Adrenal gland (tissue), 5 donors: ENCODE results near the gene TMEM132C.

Experiments used
- POLR2A ChIP-seq, 2 donors: fragments of 450-650 bp; IDR thresholded peaks; one replicate each; pipeline ENCODE4 v1.6.1; 2017; ENCODE audit warnings: antibody characterized with exemption in 2 of 2, mild to moderate bottlenecking in 2 of 2, moderate library complexity in 1 of 2
- TF ChIP-seq, protein P1 (sequence below), 6 experiments: fragments of 450-650 bp in 4 of 6; fragments of 200-600 bp in 2 of 6; sonication (generic) in 1 of 6; IDR thresholded peaks; 1 replicate in 5 of 6; 2 replicates in 1 of 6; pipeline versions ENCODE4 v1.5.1 to v1.8.0; 2016 to 2021; ENCODE audit warnings: antibody characterized with exemption in 6 of 6, mild to moderate bottlenecking in 2 of 6, moderate library complexity in 1 of 6
- donor health status: DM: no; HTN: no; CAD: no.

- TF ChIP-seq, protein P1, sequence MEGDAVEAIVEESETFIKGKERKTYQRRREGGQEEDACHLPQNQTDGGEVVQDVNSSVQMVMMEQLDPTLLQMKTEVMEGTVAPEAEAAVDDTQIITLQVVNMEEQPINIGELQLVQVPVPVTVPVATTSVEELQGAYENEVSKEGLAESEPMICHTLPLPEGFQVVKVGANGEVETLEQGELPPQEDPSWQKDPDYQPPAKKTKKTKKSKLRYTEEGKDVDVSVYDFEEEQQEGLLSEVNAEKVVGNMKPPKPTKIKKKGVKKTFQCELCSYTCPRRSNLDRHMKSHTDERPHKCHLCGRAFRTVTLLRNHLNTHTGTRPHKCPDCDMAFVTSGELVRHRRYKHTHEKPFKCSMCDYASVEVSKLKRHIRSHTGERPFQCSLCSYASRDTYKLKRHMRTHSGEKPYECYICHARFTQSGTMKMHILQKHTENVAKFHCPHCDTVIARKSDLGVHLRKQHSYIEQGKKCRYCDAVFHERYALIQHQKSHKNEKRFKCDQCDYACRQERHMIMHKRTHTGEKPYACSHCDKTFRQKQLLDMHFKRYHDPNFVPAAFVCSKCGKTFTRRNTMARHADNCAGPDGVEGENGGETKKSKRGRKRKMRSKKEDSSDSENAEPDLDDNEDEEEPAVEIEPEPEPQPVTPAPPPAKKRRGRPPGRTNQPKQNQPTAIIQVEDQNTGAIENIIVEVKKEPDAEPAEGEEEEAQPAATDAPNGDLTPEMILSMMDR (IDR thresholded peaks at IDR 0.05), result no peak
- TF ChIP-seq POLR2A (IDR thresholded peaks at IDR 0.05), result no peak
Measured at GRCh38 chr12:128426511-128426910, 159.5 kb downstream of the TMEM132C start.
